WI38 (cell line): ENCODE data around the gene CREG1.

Source experiments
- H3K4me3 ChIP-seq: 2 replicates; pipeline ENCODE4 v1.5.1; 2011; ENCODE audit warnings: low read depth, mild to moderate bottlenecking, control low read depth, low read length
- TF ChIP-seq, protein P1 (sequence below): IDR thresholded peaks from 2 replicates; pipeline ENCODE4 v1.5.1; 2012; ENCODE audit warnings: low read depth, mild to moderate bottlenecking, control low read depth, low read length

Gene CREG1

DNA sequence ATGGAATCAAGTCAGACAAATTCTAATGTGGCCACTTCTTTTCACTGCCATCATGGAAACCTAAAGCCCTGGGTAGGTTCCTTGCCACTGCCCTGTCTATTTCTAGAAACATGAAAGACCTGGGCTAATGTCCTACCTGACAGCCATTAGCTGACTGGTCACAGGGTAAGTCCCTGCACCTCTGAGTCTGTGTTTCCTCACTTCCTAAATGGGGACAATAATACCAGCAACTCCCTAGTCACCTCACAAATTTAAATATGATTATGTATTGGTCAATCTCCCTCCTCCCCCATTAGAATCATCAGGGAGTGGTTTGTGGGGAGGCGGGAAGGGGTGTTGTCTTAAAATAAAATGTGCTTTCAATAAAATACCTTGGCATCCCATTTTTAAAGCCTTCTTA lies 2.2 kb downstream of the CREG1 start:
- H3K4me3 ChIP-seq = no peak overlapping the region

DNA sequence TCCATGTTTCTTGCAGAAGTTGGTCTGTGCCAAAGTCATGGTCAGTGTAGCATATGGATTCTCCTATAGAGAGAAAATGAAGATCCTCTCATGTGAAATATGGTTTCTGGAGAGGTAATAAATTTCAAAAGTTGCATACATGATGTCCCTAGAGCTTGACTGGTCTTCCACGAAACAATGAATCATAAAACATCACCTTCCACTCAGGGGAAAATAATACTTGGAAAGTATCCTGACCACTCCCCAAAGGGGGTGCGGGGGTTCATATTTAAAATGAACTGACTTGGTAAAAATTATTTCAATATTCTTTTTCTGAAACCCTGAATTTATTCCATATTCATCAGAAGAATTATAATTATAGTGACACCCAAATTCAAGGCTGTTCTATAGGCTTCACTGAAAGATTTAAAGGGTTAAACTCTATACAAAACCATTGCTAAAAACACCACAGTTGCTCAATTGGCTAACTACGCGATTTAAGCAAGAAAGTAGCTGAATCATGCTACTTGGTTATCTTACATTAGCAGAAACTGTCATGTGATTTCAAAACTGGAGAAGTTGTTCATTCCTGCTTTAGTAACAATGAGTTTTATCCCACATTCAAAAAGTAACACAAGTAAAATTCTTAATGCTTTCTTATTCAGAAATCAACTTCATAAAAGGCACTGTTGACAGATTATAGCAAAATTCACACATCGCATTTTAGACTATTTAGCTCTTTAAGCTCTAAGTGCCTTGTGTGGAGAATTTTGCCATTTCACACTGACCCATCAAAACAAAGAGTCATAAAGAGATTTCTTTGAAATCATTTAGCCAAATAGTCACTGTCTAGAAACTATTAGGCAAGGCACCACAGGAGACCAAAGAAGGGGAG lies 5.3 kb downstream of the CREG1 start:
- TF ChIP-seq, protein P1, sequence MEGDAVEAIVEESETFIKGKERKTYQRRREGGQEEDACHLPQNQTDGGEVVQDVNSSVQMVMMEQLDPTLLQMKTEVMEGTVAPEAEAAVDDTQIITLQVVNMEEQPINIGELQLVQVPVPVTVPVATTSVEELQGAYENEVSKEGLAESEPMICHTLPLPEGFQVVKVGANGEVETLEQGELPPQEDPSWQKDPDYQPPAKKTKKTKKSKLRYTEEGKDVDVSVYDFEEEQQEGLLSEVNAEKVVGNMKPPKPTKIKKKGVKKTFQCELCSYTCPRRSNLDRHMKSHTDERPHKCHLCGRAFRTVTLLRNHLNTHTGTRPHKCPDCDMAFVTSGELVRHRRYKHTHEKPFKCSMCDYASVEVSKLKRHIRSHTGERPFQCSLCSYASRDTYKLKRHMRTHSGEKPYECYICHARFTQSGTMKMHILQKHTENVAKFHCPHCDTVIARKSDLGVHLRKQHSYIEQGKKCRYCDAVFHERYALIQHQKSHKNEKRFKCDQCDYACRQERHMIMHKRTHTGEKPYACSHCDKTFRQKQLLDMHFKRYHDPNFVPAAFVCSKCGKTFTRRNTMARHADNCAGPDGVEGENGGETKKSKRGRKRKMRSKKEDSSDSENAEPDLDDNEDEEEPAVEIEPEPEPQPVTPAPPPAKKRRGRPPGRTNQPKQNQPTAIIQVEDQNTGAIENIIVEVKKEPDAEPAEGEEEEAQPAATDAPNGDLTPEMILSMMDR = no peak
- H3K4me3 ChIP-seq = no peak overlapping the region

More for the DNA sequence above, 2.2 kb downstream of the CREG1 start:
- TF ChIP-seq, protein P1 = no peak

DNA sequence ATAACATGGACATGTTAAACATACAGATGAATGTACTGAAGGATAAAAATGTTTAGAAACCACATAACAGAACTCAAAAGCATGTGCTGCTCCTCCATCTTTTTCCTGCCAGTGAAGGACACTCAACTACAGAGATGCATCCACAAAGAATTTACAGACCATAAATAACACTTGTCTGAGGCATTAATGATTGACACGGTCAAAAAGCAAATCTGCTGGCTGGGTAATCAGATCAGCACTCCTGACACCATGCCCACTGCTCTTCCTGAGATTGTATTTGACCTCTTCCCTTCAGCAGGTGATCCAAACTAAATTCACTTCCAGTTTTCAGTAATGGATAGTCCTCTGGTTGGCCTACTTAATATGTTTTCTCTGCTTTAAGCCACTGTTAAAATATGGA lies 6.6 kb downstream of the CREG1 start:
- H3K4me3 ChIP-seq = no peak overlapping the region
- TF ChIP-seq, protein P1 = no peak

DNA sequence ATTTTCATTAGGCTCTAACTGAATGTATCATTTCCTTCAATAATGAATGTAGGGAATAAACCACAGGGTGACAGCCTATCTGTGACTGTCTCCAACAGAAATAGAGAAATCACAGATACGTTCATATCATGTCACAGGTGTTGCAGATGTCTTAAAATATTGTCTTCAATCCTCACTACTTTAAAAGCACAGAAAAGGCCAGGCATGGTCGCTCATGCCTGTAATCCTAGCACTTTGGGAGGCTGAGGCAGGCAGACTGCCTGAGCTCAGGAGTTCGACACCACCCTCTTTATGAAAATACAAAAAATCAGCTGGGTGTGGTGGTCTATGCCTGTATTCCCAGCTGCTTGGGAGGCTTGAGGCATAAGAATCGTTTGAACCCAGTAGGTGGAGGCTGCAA lies 8.2 kb downstream of the CREG1 start:
- TF ChIP-seq, protein P1 = no peak
- no peak overlapping the region for H3K4me3 ChIP-seq

DNA sequence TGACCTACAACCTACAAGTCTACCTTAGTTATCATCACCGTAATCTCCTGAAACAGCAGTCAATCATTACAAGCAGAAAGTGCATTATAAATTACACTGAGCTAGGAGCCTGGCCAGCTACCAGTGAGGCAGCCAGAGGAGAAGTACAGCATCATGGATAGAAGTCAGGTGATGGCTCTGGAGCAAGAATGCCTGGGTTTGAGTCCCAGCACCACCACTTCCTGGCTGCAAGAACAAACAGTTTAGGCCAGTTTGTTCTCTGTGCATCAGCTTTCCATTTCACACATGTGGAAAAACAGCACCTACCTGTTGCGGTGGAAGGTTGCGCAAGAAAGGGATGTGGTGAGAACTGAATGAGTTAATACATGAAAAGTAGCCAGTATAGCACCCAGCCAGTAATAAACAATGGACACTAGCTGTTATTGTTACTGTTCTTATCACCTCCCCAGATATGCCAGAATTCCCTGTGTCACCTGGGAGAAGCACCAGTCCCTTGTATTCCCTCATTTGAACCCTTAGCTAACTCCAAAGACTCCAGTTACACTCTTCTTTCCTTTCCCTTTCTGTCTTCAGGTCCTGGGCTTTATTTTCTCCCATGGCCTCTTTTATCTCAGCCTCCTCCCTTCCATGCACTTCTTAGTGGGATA lies 9.0 kb downstream of the CREG1 start:
- TF ChIP-seq, protein P1 = no peak
- H3K4me3 ChIP-seq = no peak overlapping the region

DNA sequence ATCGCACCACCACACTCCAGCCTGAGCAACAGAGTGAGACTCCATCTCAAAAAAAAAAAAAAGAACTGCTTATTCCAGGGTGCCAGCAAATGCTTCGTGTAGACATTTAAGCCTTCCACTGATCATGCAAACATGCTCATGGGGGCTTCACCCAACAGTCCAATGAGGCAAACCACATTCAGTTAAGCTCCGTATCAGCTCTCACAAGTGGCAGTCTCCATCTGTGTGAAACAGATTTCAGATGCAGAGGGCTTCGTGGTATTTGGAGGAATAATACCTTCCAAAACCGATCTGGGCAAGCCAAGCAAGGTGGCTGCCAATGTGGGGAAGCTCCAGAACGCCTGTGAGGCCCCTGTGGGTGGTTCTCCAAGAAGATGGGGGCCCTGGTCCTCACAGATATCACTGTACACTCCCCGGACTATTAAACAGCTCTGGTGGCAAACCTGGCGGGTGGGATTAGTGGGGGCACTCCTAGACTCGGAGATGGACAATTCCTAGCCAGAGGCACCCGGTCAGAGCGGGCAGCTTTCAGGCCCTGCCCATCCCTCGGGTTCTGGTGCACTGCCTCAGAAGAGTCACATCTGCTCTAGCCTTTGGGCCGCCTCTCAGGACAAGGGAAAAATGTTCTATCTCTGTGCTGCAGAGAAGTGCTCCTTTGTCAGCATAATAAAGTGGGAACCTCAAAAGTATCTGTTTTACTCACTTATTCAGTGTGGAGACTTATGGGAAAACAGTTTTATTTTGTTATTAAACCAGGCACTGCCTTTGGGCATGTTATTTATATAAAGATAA lies 10.2 kb downstream of the CREG1 start:
- no peak overlapping the region for H3K4me3 ChIP-seq
- TF ChIP-seq, protein P1 = no peak
